ENCODE data around the gene HLA-DQA1. TPM values are rescaled to one million over a fixed set of nuclear protein-coding genes. Genes with fewer than 3 reads are reported as not detected.
A peak's percentile ranks its signal among the peaks of the same experiment; 100 is the strongest.
"Not testable (repeated sequence)": the region's sequence is repeated elsewhere in the genome, so short reads cannot be mapped to it uniquely, and the experiment has no call there.

The HLA-DQA1 gene
- total RNA-seq, 1 donor from 2014 or later: 26.0 TPM

GRCh38 chr6:32643904-32644303 is 6.7 kb downstream of the HLA-DQA1 start:
- DNase-seq (ENCODE audit: low spot score) (no peak), ATAC-seq (no peak)
- intact Hi-C loops (cut with DNase I): no loop called here

- intact Hi-C loops (cut with DNase I): no loop called here
- ATAC-seq: no peak
- no peak for DNase-seq (ENCODE audit: low spot score)
Observed at GRCh38 chr6:32645047-32645703, 8.0 kb downstream of the HLA-DQA1 start.

- DNase-seq (ENCODE audit: low spot score) (no peak), ATAC-seq (no peak)
- intact Hi-C loops (cut with DNase I): no loop called here
Observed at GRCh38 chr6:32655203-32655710, 18.1 kb downstream of the HLA-DQA1 start.

GRCh38 chr6:32657329-32657728 is 20.1 kb downstream of the HLA-DQA1 start:
- intact Hi-C loops (cut with DNase I); ATAC-seq; DNase-seq (ENCODE audit: low spot score): not testable (repeated sequence)

GRCh38 chr6:32657819-32658218 is 20.6 kb downstream of the HLA-DQA1 start:
- not testable (repeated sequence) for ATAC-seq

GRCh38 chr6:32658268-32658897 is 21.2 kb downstream of the HLA-DQA1 start:
- DNase-seq (ENCODE audit: low spot score): no peak
- ATAC-seq: no peak
- intact Hi-C loops (cut with DNase I): no loop called here

More at GRCh38 chr6:32657819-32658218, 20.6 kb downstream of the HLA-DQA1 start:
- intact Hi-C loops (cut with DNase I); DNase-seq (ENCODE audit: low spot score): not testable (repeated sequence)

GRCh38 chr6:32659856-32660595 is 22.8 kb downstream of the HLA-DQA1 start:
- no peak for DNase-seq (ENCODE audit: low spot score)
- ATAC-seq: no peak
- intact Hi-C loops (cut with DNase I): no loop called here

GRCh38 chr6:32662099-32662498 is 24.9 kb downstream of the HLA-DQA1 start:
- ATAC-seq (no peak), DNase-seq (ENCODE audit: low spot score) (no peak)
- intact Hi-C loops (cut with DNase I): no loop called here

- intact Hi-C loops (cut with DNase I): no loop called here
- ATAC-seq (no peak), DNase-seq (ENCODE audit: low spot score) (no peak)
Observed at GRCh38 chr6:32662836-32663235, 25.6 kb downstream of the HLA-DQA1 start.

- intact Hi-C loops (cut with DNase I): no loop called here
- ATAC-seq (no peak), DNase-seq (ENCODE audit: low spot score) (no peak)
Observed at GRCh38 chr6:32664354-32664753, 27.1 kb downstream of the HLA-DQA1 start.

- intact Hi-C loops (cut with DNase I): no loop called here
- peak; percentile 43 for ATAC-seq
- no peak for DNase-seq (ENCODE audit: low spot score)
Observed at GRCh38 chr6:32664827-32665362, 27.7 kb downstream of the HLA-DQA1 start.

GRCh38 chr6:32665661-32666060 is 28.5 kb downstream of the HLA-DQA1 start:
- ATAC-seq (no peak), DNase-seq (ENCODE audit: low spot score) (no peak)
- intact Hi-C loops (cut with DNase I): no loop called here

- no peak for DNase-seq (ENCODE audit: low spot score)
- intact Hi-C loops (cut with DNase I): no loop called here
- ATAC-seq: peak; percentile 89
Observed at GRCh38 chr6:32666420-32667300, 29.5 kb downstream of the HLA-DQA1 start, which contains the start of gene HLA-DQB1. Gene HLA-DQB1, minus strand, starts transcription at chr6:32666657. Its CDS starts 50 bp downstream, at chr6:32666607.

- ATAC-seq (peak; percentile 71), DNase-seq (ENCODE audit: low spot score) (no peak)
- intact Hi-C loops (cut with DNase I): no loop called here
Observed at GRCh38 chr6:32668226-32668747, 31.1 kb downstream of the HLA-DQA1 start.

- intact Hi-C loops (cut with DNase I): no loop called here
- no peak for DNase-seq (ENCODE audit: low spot score)
- no peak for ATAC-seq
Observed at GRCh38 chr6:32669240-32669639, 32.0 kb downstream of the HLA-DQA1 start.

- no peak for ATAC-seq
- intact Hi-C loops (cut with DNase I): no loop called here
- no peak for DNase-seq (ENCODE audit: low spot score)
Observed at GRCh38 chr6:32669893-32670292, 32.7 kb downstream of the HLA-DQA1 start.

GRCh38 chr6:32671908-32672307 is 34.7 kb downstream of the HLA-DQA1 start:
- DNase-seq (ENCODE audit: low spot score): not testable (repeated sequence)

GRCh38 chr6:32674123-32674522 is 36.9 kb downstream of the HLA-DQA1 start:
- ATAC-seq; DNase-seq (ENCODE audit: low spot score); intact Hi-C loops (cut with DNase I): not testable (repeated sequence)

More at GRCh38 chr6:32671908-32672307, 34.7 kb downstream of the HLA-DQA1 start:
- ATAC-seq; intact Hi-C loops (cut with DNase I): not testable (repeated sequence)
